Body of pancreas (tissue), 4 donors: ENCODE measurements around the gene ARHGAP15. TPM values are rescaled to one million over a fixed set of nuclear protein-coding genes. Genes with fewer than 3 reads are reported as not detected.

Experiments used
- ATAC-seq: fragments of 150-250 bp; one replicate; pipeline ENCODE4 v1.9.1; 2016
- DNase-seq, 4 donors: peaks; one replicate each; pipeline ENCODE4 v3.0.0-alpha.2; 2019
- H3K27ac ChIP-seq, 4 donors: fragments of 200-600 bp; sonication (generic); 1 replicate in 3 of 4; 2 replicates in 1 of 4; pipeline versions ENCODE4 v1.5.1 to v1.6.1; 2016 to 2019; ENCODE audit warnings: mild to moderate bottlenecking in 1 of 4, mixed read lengths in 1 of 4, moderate library complexity in 1 of 4
- H3K27me3 ChIP-seq, 2 donors: fragments of 200-600 bp; sonication (generic); one replicate each; pipeline ENCODE4 v1.6.0; 2016; ENCODE audit warnings: mild to moderate bottlenecking in 1 of 2
- H3K36me3 ChIP-seq, 2 donors: fragments of 200-600 bp; sonication (generic); replicated peaks in 1 of 2; 2 replicates each; pipeline ENCODE4 v1.5.1; 2016; ENCODE audit warnings: low read depth in 2 of 2; ENCODE audit not compliant: insufficient read depth in 1 of 2
- H3K4me1 ChIP-seq: fragments of 200-600 bp; sonication (generic); one replicate; pipeline ENCODE4 v1.6.0; 2016
- H3K4me3 ChIP-seq, 2 donors: fragments of 200-600 bp; sonication (generic); 1 replicate in 1 of 2; 2 replicates in 1 of 2; pipeline ENCODE4 v1.5.1; 2016 to 2019
- H3K9me3 ChIP-seq, 3 donors: fragments of 200-600 bp; sonication (generic); 1 replicate in 2 of 3; 2 replicates in 1 of 3; pipeline ENCODE4 v1.5.1; 2016
- POLR2A ChIP-seq, 3 donors: fragments of 450-650 bp; IDR thresholded peaks; one replicate each; pipeline ENCODE4 v1.6.1; 2016; ENCODE audit warnings: antibody characterized with exemption in 3 of 3, mild to moderate bottlenecking in 2 of 3
- WGBS, 2 donors: methylation state at CpG; one replicate each; pipeline ENCODE4 v1.1.5; 2017; 5-methylcytosine and 5-hydroxymethylcytosine counted together
- intact Hi-C: fragments of 100-400 bp; cut with DNase I; formaldehyde crosslinking; loops from one replicate; pipeline ENCODE4 v1.15.1; 2023
- total RNA-seq, 2 donors: library from RNA; depleted of rRNA; stranded (reverse); fragments of >200 nt; gene quantifications; one replicate each; pipeline ENCODE4 v1.1.0, GENCODE V29; 2016
- TF ChIP-seq, protein P1 (sequence below), 7 experiments: fragments of 450-650 bp in 4 of 7; fragments of 200-600 bp in 3 of 7; sonication (generic) in 3 of 7; IDR thresholded peaks; one replicate each; pipeline ENCODE4 v1.5.1; 2016 to 2019; ENCODE audit warnings: antibody characterized with exemption in 7 of 7

The ARHGAP15 gene
- total RNA-seq, 2 donors from 2014 or later, result 1.3 TPM; not detected in 1

DNA sequence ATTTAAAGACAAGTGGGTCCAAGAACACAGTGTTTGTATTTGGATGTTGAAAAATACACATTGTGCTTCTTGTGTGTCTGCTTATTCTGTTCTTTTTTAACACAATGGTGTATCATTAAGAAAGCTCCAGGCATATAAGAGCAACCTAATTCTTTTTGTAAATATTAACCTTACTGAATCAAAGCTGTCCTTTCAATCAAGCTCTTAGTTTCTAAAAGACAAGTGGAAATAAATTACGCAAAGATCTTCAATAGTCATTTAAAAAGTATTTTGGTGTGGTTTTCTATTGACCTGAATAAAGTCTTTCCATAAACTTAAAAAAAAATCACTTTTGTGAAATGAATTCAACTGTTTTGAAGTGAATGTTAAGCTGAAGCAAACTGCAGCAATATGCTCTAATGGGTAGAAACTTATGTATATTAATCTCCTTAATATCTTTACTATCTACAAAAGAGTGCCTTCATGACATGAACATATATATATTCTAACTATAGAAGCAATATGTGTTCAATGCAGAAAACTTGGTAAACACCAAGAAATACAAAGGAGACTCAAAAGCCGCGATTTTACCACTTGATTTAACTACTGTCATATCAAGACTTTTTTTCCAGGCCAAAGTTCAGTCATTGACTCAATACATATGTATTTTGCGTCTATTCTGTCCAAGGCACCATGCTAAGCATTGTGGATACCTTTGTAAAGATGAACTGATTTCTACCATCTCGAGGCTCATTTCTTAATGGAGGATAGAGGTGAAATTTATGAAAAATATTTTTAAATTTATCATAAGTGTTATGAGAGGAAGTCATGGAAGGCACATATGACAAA is 97.7 kb downstream of the ARHGAP15 start:
- no peaks in the 10 kb centered on the region for H3K9me3 ChIP-seq
- H3K27me3 ChIP-seq, result no peaks in the 10 kb centered on the region
- no peak overlapping the region for H3K4me3 ChIP-seq
- TF ChIP-seq, protein P1, sequence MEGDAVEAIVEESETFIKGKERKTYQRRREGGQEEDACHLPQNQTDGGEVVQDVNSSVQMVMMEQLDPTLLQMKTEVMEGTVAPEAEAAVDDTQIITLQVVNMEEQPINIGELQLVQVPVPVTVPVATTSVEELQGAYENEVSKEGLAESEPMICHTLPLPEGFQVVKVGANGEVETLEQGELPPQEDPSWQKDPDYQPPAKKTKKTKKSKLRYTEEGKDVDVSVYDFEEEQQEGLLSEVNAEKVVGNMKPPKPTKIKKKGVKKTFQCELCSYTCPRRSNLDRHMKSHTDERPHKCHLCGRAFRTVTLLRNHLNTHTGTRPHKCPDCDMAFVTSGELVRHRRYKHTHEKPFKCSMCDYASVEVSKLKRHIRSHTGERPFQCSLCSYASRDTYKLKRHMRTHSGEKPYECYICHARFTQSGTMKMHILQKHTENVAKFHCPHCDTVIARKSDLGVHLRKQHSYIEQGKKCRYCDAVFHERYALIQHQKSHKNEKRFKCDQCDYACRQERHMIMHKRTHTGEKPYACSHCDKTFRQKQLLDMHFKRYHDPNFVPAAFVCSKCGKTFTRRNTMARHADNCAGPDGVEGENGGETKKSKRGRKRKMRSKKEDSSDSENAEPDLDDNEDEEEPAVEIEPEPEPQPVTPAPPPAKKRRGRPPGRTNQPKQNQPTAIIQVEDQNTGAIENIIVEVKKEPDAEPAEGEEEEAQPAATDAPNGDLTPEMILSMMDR (IDR thresholded peaks at IDR 0.05), result no peak
- TF ChIP-seq POLR2A (IDR thresholded peaks at IDR 0.05), result no peak
- DNase-seq (no peak), ATAC-seq (no peak)
- WGBS, 2 donors, result 69 to 77% methylated on average over 5 of the region's 5 CpGs
- no peaks in the 10 kb centered on the region for H3K36me3 ChIP-seq
- intact Hi-C loops, result no loop called here
- H3K27ac ChIP-seq, result no peak overlapping the region
- no peaks in the 10 kb centered on the region for H3K4me1 ChIP-seq

DNA sequence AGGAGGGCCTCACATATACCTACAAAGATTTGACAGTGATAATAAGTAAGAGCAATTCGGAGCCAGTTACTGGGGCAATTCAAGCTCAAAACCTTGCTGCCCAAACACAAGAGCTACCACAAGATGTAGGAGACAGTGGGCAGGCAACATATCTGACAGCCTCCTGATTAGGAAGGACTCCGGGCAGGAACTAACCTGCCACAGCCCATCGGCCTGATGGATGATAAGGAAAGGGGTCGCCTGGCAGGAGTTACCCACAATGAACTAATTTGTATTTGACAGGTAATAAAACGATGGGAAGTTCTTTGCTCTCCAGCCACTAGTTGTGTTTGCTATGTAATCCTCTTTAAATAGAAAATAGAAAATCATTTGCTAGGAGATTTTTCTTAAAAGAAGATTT is 100.2 kb downstream of the ARHGAP15 start:
- intact Hi-C loops, result no loop called here
- 33 to 40% methylated on average over 5 of the region's 5 CpGs for whole genome bisulfite sequencing, 2 donors
- Histone ChIP-seq H3K27ac (no peak overlapping the region), H3K4me3 (no peak overlapping the region), H3K36me3 (no peaks in the 10 kb centered on the region), H3K27me3 (no peaks in the 10 kb centered on the region), H3K4me1 (no peaks in the 10 kb centered on the region), H3K9me3 (no peaks in the 10 kb centered on the region)
- TF ChIP-seq POLR2A (IDR thresholded peaks at IDR 0.05), result no peak
- TF ChIP-seq, protein P1 (IDR thresholded peaks at IDR 0.05), result no peak
- no peak for ATAC-seq
- DNase-seq, result no peak

DNA sequence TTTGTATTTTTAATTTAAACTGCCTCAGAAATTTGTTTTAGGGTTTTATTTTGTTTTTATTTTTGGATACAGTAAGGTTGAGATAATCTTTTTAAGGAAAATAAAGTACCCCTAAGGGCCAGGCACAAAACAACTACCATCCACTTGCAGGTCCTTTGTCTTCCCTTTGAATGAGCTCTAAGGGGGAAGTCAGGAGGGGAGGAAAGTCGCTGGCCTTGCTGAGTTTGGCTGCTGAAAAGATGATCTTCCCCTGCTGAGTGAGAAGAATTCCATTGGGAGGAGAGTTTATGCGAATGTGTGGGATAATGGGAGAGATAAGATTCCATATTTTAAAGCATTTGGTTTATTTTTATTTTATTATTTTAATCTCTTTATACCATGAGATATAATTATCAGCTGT is 100.7 kb downstream of the ARHGAP15 start:
- H3K27ac ChIP-seq, result no peak overlapping the region
- no peak overlapping the region for H3K4me3 ChIP-seq
- no peak for ATAC-seq
- H3K27me3 ChIP-seq, result no peaks in the 10 kb centered on the region
- H3K4me1 ChIP-seq, result no peaks in the 10 kb centered on the region
- TF ChIP-seq, protein P1 (IDR thresholded peaks at IDR 0.05), result no peak
- no peak for TF ChIP-seq POLR2A (IDR thresholded peaks at IDR 0.05)
- WGBS, 2 donors, result 48 to 49% methylated on average over 2 of the region's 2 CpGs
- no peaks in the 10 kb centered on the region for H3K36me3 ChIP-seq
- intact Hi-C loops, result no loop called here
- H3K9me3 ChIP-seq, result no peaks in the 10 kb centered on the region
- DNase-seq, result no peak

DNA sequence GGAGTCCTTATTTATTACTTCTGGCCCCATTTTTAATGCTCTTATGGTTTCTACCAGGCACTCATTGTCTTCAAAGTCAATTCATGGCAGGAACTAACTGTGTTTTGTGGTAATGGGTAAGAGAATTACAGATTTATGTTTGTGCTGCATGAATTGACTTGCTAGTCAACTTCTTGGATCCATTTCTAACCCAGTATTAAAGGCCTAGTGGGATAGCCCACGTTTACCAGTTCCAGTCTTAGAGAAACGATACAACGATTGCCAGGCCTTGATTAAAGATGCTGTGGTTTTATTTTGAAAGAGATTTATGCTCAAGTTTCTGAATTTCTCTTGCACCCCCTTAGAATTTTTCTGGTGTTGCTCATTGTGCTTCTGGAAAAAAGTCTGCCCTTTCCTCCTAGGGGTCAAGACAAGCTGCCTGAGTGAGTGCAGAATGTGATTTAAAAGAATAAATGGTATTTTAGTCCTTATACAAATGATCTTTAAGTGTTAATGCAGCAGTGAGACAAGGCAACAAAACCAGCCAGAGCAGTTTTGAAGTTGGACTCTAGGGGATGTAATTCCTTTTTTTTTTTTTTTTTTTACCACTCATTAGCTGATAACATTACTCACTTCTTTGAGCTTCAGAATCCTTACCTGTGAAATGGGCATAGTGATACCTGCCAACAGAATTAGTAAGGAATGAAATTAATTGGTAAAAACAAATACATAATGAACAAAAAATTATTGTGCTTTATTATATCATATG is 101.5 kb downstream of the ARHGAP15 start:
- H3K36me3 ChIP-seq, result no peaks in the 10 kb centered on the region
- DNase-seq, result no peak
- no peaks in the 10 kb centered on the region for H3K4me1 ChIP-seq
- H3K4me3 ChIP-seq, result no peak overlapping the region
- no peaks in the 10 kb centered on the region for H3K9me3 ChIP-seq
- H3K27me3 ChIP-seq, result no peaks in the 10 kb centered on the region
- no peak for TF ChIP-seq POLR2A (IDR thresholded peaks at IDR 0.05)
- TF ChIP-seq, protein P1 (IDR thresholded peaks at IDR 0.05), result no peak
- intact Hi-C loops, result no loop called here
- WGBS, 2 donors, result 49 to 55% methylated on average over 3 of the region's 3 CpGs
- no peak overlapping the region for H3K27ac ChIP-seq
- ATAC-seq, result no peak
